Pancreas (tissue), 10 donors: ENCODE measurements around the gene DNM3. TPM values are rescaled to one million over a fixed set of nuclear protein-coding genes. Genes with fewer than 3 reads are reported as not detected.

Experiments
- ATAC-seq, 4 donors: fragments of 200-7000 bp; cut with Tn5 transposase; one replicate each; pipeline versions ENCODE4 v1.8.0 to v1.9.1; 2020; ENCODE audit warnings: mild to moderate bottlenecking in 4 of 4, moderate library complexity in 4 of 4
- DNase-seq, 6 donors: peaks; one replicate each; pipeline ENCODE4 v3.0.0-alpha.2; 2020
- FAIRE-seq: peaks from 2 replicates; lab custom pipeline; 2012; peaks lifted over from hg19 to GRCh38; lab: Jason Lieb, UNC
- H3K27ac ChIP-seq, 4 donors: fragments of 200-600 bp; sonication (generic); 1 replicate in 3 of 4; 2 replicates in 1 of 4; pipeline versions ENCODE4 v1.5.0 to v1.8.0; 2020
- H3K27me3 ChIP-seq, 4 donors: fragments of 200-600 bp; one replicate each; pipeline ENCODE4 v1.8.0; 2021
- H3K36me3 ChIP-seq, 3 donors: fragments of 200-600 bp; sonication (generic) in 1 of 3; one replicate each; pipeline versions ENCODE4 v1.5.0 to v1.8.0; 2020 to 2021
- H3K4me1 ChIP-seq, 3 donors: fragments of 200-600 bp; one replicate each; pipeline ENCODE4 v1.8.0; 2021
- H3K4me3 ChIP-seq, 4 donors: fragments of 200-600 bp; sonication (generic) in 2 of 4; one replicate each; pipeline versions ENCODE4 v1.5.0 to v1.8.0; 2020 to 2021
- H3K9me3 ChIP-seq, 4 donors: fragments of 200-600 bp; one replicate each; pipeline ENCODE4 v1.8.0; 2021
- CTCF ChIP-seq, 4 donors: fragments of 200-600 bp; sonication (generic) in 3 of 4; IDR thresholded peaks; one replicate each; pipeline versions ENCODE4 v1.5.0 to v1.8.0; 2021; ENCODE audit warnings: antibody characterized with exemption in 4 of 4
- WGBS, 2 donors: extraction: QIAGEN DNeasy Blood & Tissue Kit; methylation state at CpG; one replicate each; pipeline ENCODE4 v1.1.7; 2013; 5-methylcytosine and 5-hydroxymethylcytosine counted together
- intact Hi-C, 3 donors: fragments of 100-400 bp; cut with DNase I; formaldehyde crosslinking; loops; one replicate each; pipeline versions ENCODE4 v1.11.1 to v1.14.2; 2022
- polyA plus RNA-seq, 2 donors: library from polyadenylated mRNA; stranded (reverse); fragments of 200-250 nt; gene quantifications; one replicate each; pipeline ENCODE4 v1.2.3, GENCODE V29; 2013
- total RNA-seq, 6 donors: library from RNA; stranded (reverse); fragmentation: NEBNext Ultra II Directional in 4 of 6; extraction: Animal tissue kit (Norgen Biotek cat#: 25700) in 4 of 6; gene quantifications; one replicate each; pipeline versions ENCODE4 v1.2.1 to v1.2.4, GENCODE V29; 2021 to 2023
- donor health status: healthy with polysubstance abuse.
- donor health status: DM: no; HTN: no; CAD: no; lungs with moderate emphysema.
- donor health status: DM: no; HTN: no; CAD: no.
- donor health status: control.
- donor health status: control.
- donor health status: Bipolar disorder and iron deficiency.
- donor health status: DM: yes; HTN: yes; CAD: no.
- donor health status: DM: no; HTN: no; CAD: no.
- donor health status: DM: no; HTN: no; CAD: no.
- donor health status: DM: yes; HTN: yes; CAD: no.

The DNM3 gene
- total and polyA plus RNA-seq, 8 donors, result 0.40 to 1.3 (median 0.78) TPM

GRCh38 chr1:172410027-172410426 is 568.7 kb downstream of the DNM3 start:
- H3K9me3 ChIP-seq, result no peaks in the 10 kb centered on the region
- 91 to 100% methylated on average over 1 of the region's 1 CpG for WGBS, 2 donors

GRCh38 chr1:172411791-172412338 is 570.6 kb downstream of the DNM3 start:
- intact Hi-C loops, result no loop called here
- ATAC-seq, result no peak
- no peaks in the 10 kb centered on the region for H3K27me3 ChIP-seq
- FAIRE-seq, result no peak
- WGBS, 2 donors, result 84 to 95% methylated on average over 2 of the region's 2 CpGs
- no peak overlapping the region for H3K4me3 ChIP-seq
- TF ChIP-seq CTCF (IDR thresholded peaks at IDR 0.05), result no peak
- H3K4me1 ChIP-seq, result no peaks in the 10 kb centered on the region
- no peaks in the 10 kb centered on the region for H3K36me3 ChIP-seq
- DNase-seq, result no peak
- H3K27ac ChIP-seq, result no peak overlapping the region
- H3K9me3 ChIP-seq, result no peaks in the 10 kb centered on the region

More at GRCh38 chr1:172410027-172410426, 568.7 kb downstream of the DNM3 start:
- no peak for TF ChIP-seq CTCF (IDR thresholded peaks at IDR 0.05)
- H3K4me1 ChIP-seq, result no peaks in the 10 kb centered on the region
- intact Hi-C loops, result no loop called here
- H3K4me3 ChIP-seq, result no peak overlapping the region
- no peak for ATAC-seq
- H3K27me3 ChIP-seq, result no peaks in the 10 kb centered on the region
- no peak for DNase-seq
- no peaks in the 10 kb centered on the region for H3K36me3 ChIP-seq
- H3K27ac ChIP-seq, result no peak overlapping the region
- FAIRE-seq, result no peak

GRCh38 chr1:172414331-172414730 is 573.0 kb downstream of the DNM3 start:
- H3K4me1 ChIP-seq, result no peaks in the 10 kb centered on the region
- ATAC-seq (no peak), DNase-seq (no peak), FAIRE-seq (no peak)
- no peak for TF ChIP-seq CTCF (IDR thresholded peaks at IDR 0.05)
- no peak overlapping the region for H3K27ac ChIP-seq
- H3K36me3 ChIP-seq, result no peaks in the 10 kb centered on the region
- H3K27me3 ChIP-seq, result no peaks in the 10 kb centered on the region
- intact Hi-C loops, result no loop called here
- H3K9me3 ChIP-seq, result no peaks in the 10 kb centered on the region
- no peak overlapping the region for H3K4me3 ChIP-seq

GRCh38 chr1:172416496-172417035 is 575.3 kb downstream of the DNM3 start:
- TF ChIP-seq CTCF (IDR thresholded peaks at IDR 0.05), result no peak
- H3K27ac ChIP-seq, result no peak overlapping the region

GRCh38 chr1:172417557-172417956 is 576.3 kb downstream of the DNM3 start:
- ATAC-seq (peak in 1 of 4 donors; percentile 79), FAIRE-seq (no peak), DNase-seq (no peak)
- Histone ChIP-seq H3K36me3 (no peaks in the 10 kb centered on the region), H3K27ac (no peak overlapping the region), H3K4me1 (no peaks in the 10 kb centered on the region), H3K9me3 (no peaks in the 10 kb centered on the region), H3K4me3 (no peak overlapping the region), H3K27me3 (no peaks in the 10 kb centered on the region)
- no peak for TF ChIP-seq CTCF (IDR thresholded peaks at IDR 0.05)
- WGBS, 2 donors, result 86 to 91% methylated on average over 1 of the region's 1 CpG
- intact Hi-C loops, result no loop called here

More at GRCh38 chr1:172416496-172417035, 575.3 kb downstream of the DNM3 start:
- DNase-seq, result no peak
- FAIRE-seq, result no peak
- Histone ChIP-seq H3K4me3 (no peak overlapping the region), H3K4me1 (no peaks in the 10 kb centered on the region), H3K9me3 (no peaks in the 10 kb centered on the region), H3K36me3 (no peaks in the 10 kb centered on the region), H3K27me3 (no peaks in the 10 kb centered on the region)
- WGBS, 2 donors, result 68 to 75% methylated on average over 4 of the region's 4 CpGs
- intact Hi-C loops, result no loop called here
- ATAC-seq, result no peak
